Mucosa of stomach (tissue), 1 donor: Measurements from ENCODE around the gene RETREG3.
A peak's percentile ranks its signal among the peaks of the same experiment; 100 is the strongest.

Experiments used
- H3K27me3 ChIP-seq: one replicate; pipeline ENCODE4 v1.7.0; 2013; ENCODE audit warnings: mild to moderate bottlenecking, low read length; ENCODE audit not compliant: control insufficient read depth, insufficient read depth
- H3K36me3 ChIP-seq: one replicate; pipeline ENCODE4 v1.7.0; 2013; ENCODE audit warnings: low read length; ENCODE audit not compliant: control insufficient read depth, insufficient read depth
- H3K4me1 ChIP-seq: one replicate; pipeline ENCODE4 v1.7.0; 2013; ENCODE audit warnings: mild to moderate bottlenecking, low read length; ENCODE audit not compliant: control insufficient read depth, insufficient read depth
- H3K4me3 ChIP-seq: one replicate; pipeline ENCODE4 v1.7.0; 2013; ENCODE audit warnings: low read length
- H3K9ac ChIP-seq: one replicate; pipeline ENCODE4 v1.7.0; 2013; ENCODE audit warnings: mild to moderate bottlenecking, low read length, moderate library complexity
- H3K9me3 ChIP-seq: one replicate; pipeline ENCODE4 v1.7.0; 2013; ENCODE audit warnings: mild to moderate bottlenecking, low read length, moderate library complexity; ENCODE audit not compliant: control insufficient read depth
- donor health status: Pancreatic carcinoma.

Gene RETREG3

GRCh38 chr17:42609182-42609813 lies at the start of gene RETREG3, which contains the start of gene TUBG1:
Gene RETREG3 (minus strand): TSS chr17:42609374. CDS start chr17:42609324, 50 bp downstream.
Gene TUBG1 (plus strand): TSS chr17:42609683. CDS start chr17:42609738, 55 bp downstream.
- H3K36me3 ChIP-seq: no peaks in the 10 kb centered on the region
- peak within 1 kb of the TSS; percentile 94 for H3K9ac ChIP-seq
- no peaks in the 10 kb centered on the region for H3K9me3 ChIP-seq
- no peaks in the 10 kb centered on the region for H3K27me3 ChIP-seq
- peaks cover 5% of the 10 kb centered on the region for H3K4me1 ChIP-seq
- peak within 1 kb of the TSS; percentile 88 for H3K4me3 ChIP-seq

DNA sequence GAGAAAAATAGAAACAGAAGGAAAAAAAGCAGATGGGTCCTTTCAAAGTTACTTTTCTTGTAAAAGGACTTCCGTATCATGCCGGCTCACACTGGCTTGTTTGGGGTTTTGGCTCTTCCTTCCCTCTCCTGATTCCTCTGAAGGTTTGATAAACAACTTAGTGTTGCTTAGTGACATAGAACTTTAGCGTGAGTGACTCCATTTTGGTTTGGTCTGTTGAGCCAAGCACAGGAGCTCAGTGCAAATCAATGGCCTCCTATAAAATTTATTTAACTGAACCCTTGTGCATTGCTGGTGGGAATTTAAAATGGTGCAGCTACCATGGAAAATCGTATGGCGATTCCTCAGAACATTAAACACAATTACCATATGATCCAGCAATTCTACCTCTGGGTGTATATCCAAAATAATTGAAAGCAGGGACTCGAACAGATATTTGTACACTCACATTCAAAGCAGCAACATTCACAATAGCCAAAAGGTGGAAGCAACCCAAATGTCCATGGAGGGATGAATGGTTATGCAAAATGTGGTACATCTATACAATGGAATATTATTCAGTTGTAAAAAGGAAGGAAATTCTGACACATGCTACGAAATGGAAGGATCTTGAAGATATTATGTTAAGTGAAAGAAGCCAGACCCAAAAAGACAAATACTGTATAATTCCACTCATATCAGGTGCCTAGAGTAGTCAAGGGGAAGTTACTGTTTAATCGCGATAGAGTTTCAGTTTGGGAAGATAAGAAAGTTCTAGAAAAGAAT lies 48.8 kb upstream of the RETREG3 start:
- peaks cover 8% of the 10 kb centered on the region for H3K27me3 ChIP-seq
- H3K4me1 ChIP-seq: peaks cover 22% of the 10 kb centered on the region
- H3K4me3 ChIP-seq: no peak overlapping the region
- no peaks in the 10 kb centered on the region for H3K9me3 ChIP-seq
- H3K9ac ChIP-seq: no peak overlapping the region
- H3K36me3 ChIP-seq: no peaks in the 10 kb centered on the region

DNA sequence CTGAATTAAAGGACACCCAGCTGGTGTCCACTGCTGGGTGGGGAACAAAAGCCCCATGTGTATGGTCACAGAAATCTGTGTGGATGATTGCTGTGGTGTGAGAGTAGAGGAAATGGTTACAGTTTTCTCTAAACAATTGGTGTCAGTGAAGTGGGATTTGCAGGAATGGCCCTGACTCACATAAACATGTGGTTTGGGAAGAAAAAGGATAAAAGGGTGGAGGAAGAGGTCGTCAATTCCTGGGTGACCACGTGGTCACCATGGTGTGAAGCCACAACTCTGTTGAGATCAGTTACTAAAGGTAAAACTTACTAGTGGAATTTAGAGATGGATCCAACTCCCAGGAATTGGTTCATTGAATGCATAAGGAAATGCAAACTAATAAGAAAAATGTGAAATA lies 46.4 kb upstream of the RETREG3 start:
- Histone ChIP-seq H3K9ac (no peak overlapping the region), H3K27me3 (peaks cover 8% of the 10 kb centered on the region), H3K4me1 (peaks cover 22% of the 10 kb centered on the region), H3K9me3 (no peaks in the 10 kb centered on the region), H3K4me3 (no peak overlapping the region), H3K36me3 (no peaks in the 10 kb centered on the region)

- Histone ChIP-seq H3K4me1 (peaks cover 12% of the 10 kb centered on the region), H3K9me3 (no peaks in the 10 kb centered on the region), H3K36me3 (no peaks in the 10 kb centered on the region), H3K27me3 (peaks cover 8% of the 10 kb centered on the region), H3K9ac (peak overlapping the region; percentile 72), H3K4me3 (no peak overlapping the region)
Measured at GRCh38 chr17:42653179-42654124, 44.3 kb upstream of the RETREG3 start.

- peaks cover 8% of the 10 kb centered on the region for H3K27me3 ChIP-seq
- H3K36me3 ChIP-seq: no peaks in the 10 kb centered on the region
- peaks cover 12% of the 10 kb centered on the region for H3K4me1 ChIP-seq
Measured at GRCh38 chr17:42651392-42651791, 42.2 kb upstream of the RETREG3 start.

GRCh38 chr17:42647778-42648177 lies 38.6 kb upstream of the RETREG3 start:
- Histone ChIP-seq H3K4me1 (no peaks in the 10 kb centered on the region), H3K9me3 (no peaks in the 10 kb centered on the region), H3K4me3 (no peak overlapping the region), H3K27me3 (no peaks in the 10 kb centered on the region), H3K9ac (no peak overlapping the region), H3K36me3 (no peaks in the 10 kb centered on the region)

More at GRCh38 chr17:42651392-42651791, 42.2 kb upstream of the RETREG3 start:
- Histone ChIP-seq H3K4me3 (no peak overlapping the region), H3K9me3 (no peaks in the 10 kb centered on the region), H3K9ac (no peak overlapping the region)

DNA sequence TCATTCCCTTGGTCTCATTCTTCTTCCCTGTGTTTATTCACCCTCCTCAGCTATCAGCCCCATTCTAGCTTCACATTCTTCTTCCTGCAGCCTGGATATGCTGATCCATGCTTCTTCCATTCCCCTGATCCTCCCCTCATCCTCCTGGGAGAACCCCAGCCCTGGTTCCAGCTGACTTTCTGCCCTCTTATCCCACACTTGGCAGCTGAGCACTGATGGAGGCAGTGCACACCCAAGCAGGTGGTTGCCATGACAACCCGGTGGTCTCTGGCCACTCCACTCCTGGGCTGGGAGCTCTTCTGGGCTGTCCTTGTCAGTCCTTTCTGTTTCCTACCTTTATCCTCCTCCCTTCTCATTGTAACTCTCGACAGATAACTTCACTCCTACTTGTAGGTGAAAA lies 33.2 kb upstream of the RETREG3 start:
- H3K36me3 ChIP-seq: no peaks in the 10 kb centered on the region
- no peak overlapping the region for H3K9ac ChIP-seq
- no peaks in the 10 kb centered on the region for H3K27me3 ChIP-seq
- no peak overlapping the region for H3K4me3 ChIP-seq
- no peaks in the 10 kb centered on the region for H3K9me3 ChIP-seq
- H3K4me1 ChIP-seq: no peaks in the 10 kb centered on the region

- no peak overlapping the region for H3K9ac ChIP-seq
- no peaks in the 10 kb centered on the region for H3K27me3 ChIP-seq
- no peak overlapping the region for H3K4me3 ChIP-seq
- H3K36me3 ChIP-seq: no peaks in the 10 kb centered on the region
- H3K4me1 ChIP-seq: no peaks in the 10 kb centered on the region
- no peaks in the 10 kb centered on the region for H3K9me3 ChIP-seq
Measured at GRCh38 chr17:42640121-42640520, 30.9 kb upstream of the RETREG3 start.

DNA sequence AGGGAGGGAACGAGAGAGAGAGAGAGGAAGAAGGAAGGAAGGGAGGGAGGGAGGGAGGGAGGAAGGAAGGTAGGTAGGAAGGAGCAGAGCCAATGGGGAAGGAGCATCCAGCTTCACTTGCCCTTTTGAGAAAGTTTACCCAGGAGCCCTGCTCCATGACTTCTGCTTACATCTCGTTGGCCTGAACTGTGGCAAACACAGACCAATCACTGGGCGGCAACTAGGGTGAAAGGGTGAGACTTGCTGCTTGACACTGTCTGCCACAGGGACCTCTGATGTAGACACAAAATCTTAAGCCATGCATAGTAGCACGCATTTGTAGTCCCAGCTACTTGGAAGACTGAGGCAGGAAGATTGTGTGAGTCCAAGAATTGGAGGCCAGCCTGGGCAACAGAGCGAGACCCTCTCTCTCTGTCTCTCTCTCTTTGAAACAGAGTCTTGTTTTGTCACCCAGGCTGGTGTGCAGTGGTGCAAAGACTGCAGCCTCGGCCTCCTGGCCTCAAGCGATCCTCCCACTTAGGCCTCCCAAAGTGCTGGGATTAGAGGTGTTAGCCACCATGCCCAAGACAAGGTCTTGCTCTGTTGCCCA lies 30.4 kb upstream of the RETREG3 start:
- no peaks in the 10 kb centered on the region for H3K4me1 ChIP-seq
- H3K4me3 ChIP-seq: no peak overlapping the region
- no peak overlapping the region for H3K9ac ChIP-seq
- H3K27me3 ChIP-seq: no peaks in the 10 kb centered on the region
- H3K9me3 ChIP-seq: no peaks in the 10 kb centered on the region
- no peaks in the 10 kb centered on the region for H3K36me3 ChIP-seq

DNA sequence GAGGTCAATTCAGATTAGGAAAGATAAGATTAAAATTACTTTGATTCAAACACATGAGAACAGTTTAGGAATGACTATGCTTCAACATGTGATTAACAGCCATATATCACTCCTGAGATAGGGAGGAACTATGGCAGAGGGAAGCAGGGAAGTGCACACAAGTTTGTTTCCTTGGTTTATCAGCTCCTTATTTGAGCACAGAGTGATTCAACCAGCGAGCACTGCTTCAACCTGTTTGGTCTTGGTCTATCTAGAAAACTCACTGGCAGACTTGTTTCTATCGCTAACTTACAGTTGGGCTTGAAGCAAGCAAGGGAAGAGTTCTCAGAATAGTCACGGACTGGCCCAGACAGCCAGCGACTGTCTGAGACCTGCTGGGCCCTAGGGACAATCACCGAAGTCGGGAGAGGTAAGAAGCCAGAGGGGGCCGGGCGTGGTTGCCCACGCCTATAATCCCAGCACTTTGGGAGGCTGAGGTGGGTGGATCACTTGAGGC lies 23.8 kb upstream of the RETREG3 start:
- Histone ChIP-seq H3K4me1 (peaks cover 20% of the 10 kb centered on the region), H3K27me3 (no peaks in the 10 kb centered on the region), H3K36me3 (no peaks in the 10 kb centered on the region), H3K9me3 (no peaks in the 10 kb centered on the region), H3K9ac (peak overlapping the region; percentile 66), H3K4me3 (peak overlapping the region; percentile 6)

- Histone ChIP-seq H3K4me1 (peaks cover 36% of the 10 kb centered on the region), H3K27me3 (no peaks in the 10 kb centered on the region), H3K9ac (peak overlapping the region; percentile 12), H3K4me3 (peak overlapping the region; percentile 0), H3K36me3 (no peaks in the 10 kb centered on the region), H3K9me3 (no peaks in the 10 kb centered on the region)
Measured at GRCh38 chr17:42629411-42630009, 20.3 kb upstream of the RETREG3 start.
